ENCODE results near the gene XYLT1. TPM values are rescaled to one million over a fixed set of nuclear protein-coding genes. Genes with fewer than 3 reads are reported as not detected.

The XYLT1 gene
- total RNA-seq, 1 donor from 2014 or later = 9.4 TPM

- H3K9ac ChIP-seq (ENCODE audit: low read depth in 1 of 3, low read length in 3 of 3) = peak overlapping the region in 1 of 3 donors; percentile 33
- peaks cover 20 to 47% (median 25%) of the 10 kb centered on the region in 3 donors for H3K27me3 ChIP-seq (ENCODE audit: control insufficient read depth in 3 of 3, insufficient read depth in 3 of 3, low read length in 3 of 3)
- H3K4me1 ChIP-seq (ENCODE audit: control insufficient read depth in 3 of 3, insufficient read depth in 3 of 3, low read length in 3 of 3) = peaks cover 23 to 28% (median 23%) of the 10 kb centered on the region in 3 donors
- H3K4me3 ChIP-seq (ENCODE audit: low read length in 3 of 3) = no peak overlapping the region
- no peaks in the 10 kb centered on the region for H3K9me3 ChIP-seq (ENCODE audit: control insufficient read depth in 3 of 3, low read length in 3 of 3)
- no peaks in the 10 kb centered on the region for H3K36me3 ChIP-seq (ENCODE audit: control insufficient read depth in 3 of 3, insufficient read depth in 3 of 3, low read length in 3 of 3)
- peak overlapping the region; percentile 77 for H3K27ac ChIP-seq (ENCODE audit: low read depth, low read length)
Measured at GRCh38 chr16:17471719-17472461, 1.1 kb upstream of the XYLT1 start.

GRCh38 chr16:17470182-17470907, 415 bp downstream of the XYLT1 start:
- peak overlapping the region; percentile 65 for H3K27ac ChIP-seq (ENCODE audit: low read depth, low read length)
- H3K36me3 ChIP-seq (ENCODE audit: control insufficient read depth in 3 of 3, insufficient read depth in 3 of 3, low read length in 3 of 3) = no peaks in the 10 kb centered on the region
- peak overlapping the region; percentile 40 to 65 (median 48) for H3K9ac ChIP-seq (ENCODE audit: low read depth in 1 of 3, low read length in 3 of 3)
- peaks cover 23 to 28% (median 23%) of the 10 kb centered on the region in 3 donors for H3K4me1 ChIP-seq (ENCODE audit: control insufficient read depth in 3 of 3, insufficient read depth in 3 of 3, low read length in 3 of 3)
- peak overlapping the region; percentile 66 to 73 (median 68) for H3K4me3 ChIP-seq (ENCODE audit: low read length in 3 of 3)
- H3K27me3 ChIP-seq (ENCODE audit: control insufficient read depth in 3 of 3, insufficient read depth in 3 of 3, low read length in 3 of 3) = peaks cover 19 to 43% (median 20%) of the 10 kb centered on the region in 3 donors
- no peaks in the 10 kb centered on the region for H3K9me3 ChIP-seq (ENCODE audit: control insufficient read depth in 3 of 3, low read length in 3 of 3)

GRCh38 chr16:17469741-17470181, 999 bp downstream of the XYLT1 start:
- Histone ChIP-seq H3K9me3 (ENCODE audit: control insufficient read depth in 3 of 3, low read length in 3 of 3) (no peaks in the 10 kb centered on the region), H3K27me3 (ENCODE audit: control insufficient read depth in 3 of 3, insufficient read depth in 3 of 3, low read length in 3 of 3) (peaks cover 19 to 40% (median 20%) of the 10 kb centered on the region in 3 donors), H3K4me1 (ENCODE audit: control insufficient read depth in 3 of 3, insufficient read depth in 3 of 3, low read length in 3 of 3) (peaks cover 23 to 28% (median 23%) of the 10 kb centered on the region in 3 donors), H3K36me3 (ENCODE audit: control insufficient read depth in 3 of 3, insufficient read depth in 3 of 3, low read length in 3 of 3) (no peaks in the 10 kb centered on the region), H3K9ac (ENCODE audit: low read depth in 1 of 3, low read length in 3 of 3) (peak overlapping the region; percentile 40 to 65 (median 48)), H3K4me3 (ENCODE audit: low read length in 3 of 3) (peak overlapping the region; percentile 66 to 73 (median 68)), H3K27ac (ENCODE audit: low read depth, low read length) (peak overlapping the region; percentile 65)

- peak overlapping the region; percentile 66 to 73 (median 68) for H3K4me3 ChIP-seq (ENCODE audit: low read length in 3 of 3)
- no peaks in the 10 kb centered on the region for H3K9me3 ChIP-seq (ENCODE audit: control insufficient read depth in 3 of 3, low read length in 3 of 3)
- peak overlapping the region; percentile 40 to 65 (median 48) for H3K9ac ChIP-seq (ENCODE audit: low read depth in 1 of 3, low read length in 3 of 3)
- peaks cover 19 to 38% (median 20%) of the 10 kb centered on the region in 3 donors for H3K27me3 ChIP-seq (ENCODE audit: control insufficient read depth in 3 of 3, insufficient read depth in 3 of 3, low read length in 3 of 3)
- peaks cover 23 to 28% (median 23%) of the 10 kb centered on the region in 3 donors for H3K4me1 ChIP-seq (ENCODE audit: control insufficient read depth in 3 of 3, insufficient read depth in 3 of 3, low read length in 3 of 3)
- peak overlapping the region; percentile 65 for H3K27ac ChIP-seq (ENCODE audit: low read depth, low read length)
- no peaks in the 10 kb centered on the region for H3K36me3 ChIP-seq (ENCODE audit: control insufficient read depth in 3 of 3, insufficient read depth in 3 of 3, low read length in 3 of 3)
Measured at GRCh38 chr16:17469011-17469740, 1.6 kb downstream of the XYLT1 start.

GRCh38 chr16:17468611-17469010, 2.1 kb downstream of the XYLT1 start:
- Histone ChIP-seq H3K27me3 (ENCODE audit: control insufficient read depth in 3 of 3, insufficient read depth in 3 of 3, low read length in 3 of 3) (peaks cover 19 to 37% (median 20%) of the 10 kb centered on the region in 3 donors), H3K9me3 (ENCODE audit: control insufficient read depth in 3 of 3, low read length in 3 of 3) (no peaks in the 10 kb centered on the region), H3K9ac (ENCODE audit: low read depth in 1 of 3, low read length in 3 of 3) (peak overlapping the region in 1 of 3 donors; percentile 11), H3K4me3 (ENCODE audit: low read length in 3 of 3) (peak overlapping the region; percentile 22 to 73 (median 68)), H3K4me1 (ENCODE audit: control insufficient read depth in 3 of 3, insufficient read depth in 3 of 3, low read length in 3 of 3) (peaks cover 21 to 28% (median 23%) of the 10 kb centered on the region in 3 donors), H3K27ac (ENCODE audit: low read depth, low read length) (peak overlapping the region; percentile 65), H3K36me3 (ENCODE audit: control insufficient read depth in 3 of 3, insufficient read depth in 3 of 3, low read length in 3 of 3) (no peaks in the 10 kb centered on the region)

GRCh38 chr16:17467923-17468540, 2.7 kb downstream of the XYLT1 start:
- no peak overlapping the region for H3K4me3 ChIP-seq (ENCODE audit: low read length in 3 of 3)
- no peak overlapping the region for H3K27ac ChIP-seq (ENCODE audit: low read depth, low read length)
- H3K9me3 ChIP-seq (ENCODE audit: control insufficient read depth in 3 of 3, low read length in 3 of 3) = no peaks in the 10 kb centered on the region
- H3K27me3 ChIP-seq (ENCODE audit: control insufficient read depth in 3 of 3, insufficient read depth in 3 of 3, low read length in 3 of 3) = peaks cover 19 to 37% (median 20%) of the 10 kb centered on the region in 3 donors
- no peaks in the 10 kb centered on the region for H3K36me3 ChIP-seq (ENCODE audit: control insufficient read depth in 3 of 3, insufficient read depth in 3 of 3, low read length in 3 of 3)
- H3K9ac ChIP-seq (ENCODE audit: low read depth in 1 of 3, low read length in 3 of 3) = no peak overlapping the region
- peaks cover 20 to 28% (median 23%) of the 10 kb centered on the region in 3 donors for H3K4me1 ChIP-seq (ENCODE audit: control insufficient read depth in 3 of 3, insufficient read depth in 3 of 3, low read length in 3 of 3)

GRCh38 chr16:17466876-17467275, 3.9 kb downstream of the XYLT1 start:
- peaks cover 19 to 36% (median 20%) of the 10 kb centered on the region in 3 donors for H3K27me3 ChIP-seq (ENCODE audit: control insufficient read depth in 3 of 3, insufficient read depth in 3 of 3, low read length in 3 of 3)
- H3K27ac ChIP-seq (ENCODE audit: low read depth, low read length) = no peak overlapping the region
- no peak overlapping the region for H3K4me3 ChIP-seq (ENCODE audit: low read length in 3 of 3)
- H3K9me3 ChIP-seq (ENCODE audit: control insufficient read depth in 3 of 3, low read length in 3 of 3) = no peaks in the 10 kb centered on the region
- peaks cover 20 to 28% (median 23%) of the 10 kb centered on the region in 3 donors for H3K4me1 ChIP-seq (ENCODE audit: control insufficient read depth in 3 of 3, insufficient read depth in 3 of 3, low read length in 3 of 3)
- H3K36me3 ChIP-seq (ENCODE audit: control insufficient read depth in 3 of 3, insufficient read depth in 3 of 3, low read length in 3 of 3) = no peaks in the 10 kb centered on the region
- H3K9ac ChIP-seq (ENCODE audit: low read depth in 1 of 3, low read length in 3 of 3) = no peak overlapping the region

- Histone ChIP-seq H3K4me3 (ENCODE audit: low read length in 3 of 3) (no peak overlapping the region), H3K4me1 (ENCODE audit: control insufficient read depth in 3 of 3, insufficient read depth in 3 of 3, low read length in 3 of 3) (peaks cover 17 to 27% (median 21%) of the 10 kb centered on the region in 3 donors), H3K9ac (ENCODE audit: low read depth in 1 of 3, low read length in 3 of 3) (no peak overlapping the region), H3K9me3 (ENCODE audit: control insufficient read depth in 3 of 3, low read length in 3 of 3) (no peaks in the 10 kb centered on the region), H3K36me3 (ENCODE audit: control insufficient read depth in 3 of 3, insufficient read depth in 3 of 3, low read length in 3 of 3) (no peaks in the 10 kb centered on the region), H3K27ac (ENCODE audit: low read depth, low read length) (no peak overlapping the region), H3K27me3 (ENCODE audit: control insufficient read depth in 3 of 3, insufficient read depth in 3 of 3, low read length in 3 of 3) (peaks cover 20 to 34% (median 24%) of the 10 kb centered on the region in 3 donors)
Measured at GRCh38 chr16:17465460-17465859, 5.3 kb downstream of the XYLT1 start.

- Histone ChIP-seq H3K27me3 (ENCODE audit: control insufficient read depth in 3 of 3, insufficient read depth in 3 of 3, low read length in 3 of 3) (peaks cover 7 to 20% (median 9%) of the 10 kb centered on the region in 3 donors), H3K9ac (ENCODE audit: low read depth in 1 of 3, low read length in 3 of 3) (no peak overlapping the region), H3K27ac (ENCODE audit: low read depth, low read length) (no peak overlapping the region), H3K36me3 (ENCODE audit: control insufficient read depth in 3 of 3, insufficient read depth in 3 of 3, low read length in 3 of 3) (no peaks in the 10 kb centered on the region), H3K4me3 (ENCODE audit: low read length in 3 of 3) (no peak overlapping the region), H3K4me1 (ENCODE audit: control insufficient read depth in 3 of 3, insufficient read depth in 3 of 3, low read length in 3 of 3) (peaks cover 0 to 15% (median 7%) of the 10 kb centered on the region in 3 donors), H3K9me3 (ENCODE audit: control insufficient read depth in 3 of 3, low read length in 3 of 3) (no peaks in the 10 kb centered on the region)
Measured at GRCh38 chr16:17463335-17463734, 7.4 kb downstream of the XYLT1 start.
